Thyroid gland (tissue), 4 donors: ENCODE results near the gene APOBEC2.

Experiments
- POLR2A ChIP-seq, 2 donors: fragments of 450-650 bp; IDR thresholded peaks; one replicate each; pipeline ENCODE4 v1.6.1; 2017; ENCODE audit warnings: antibody characterized with exemption in 2 of 2, mild to moderate bottlenecking in 2 of 2, moderate library complexity in 1 of 2
- TF ChIP-seq, protein P1 (sequence below), 6 experiments: fragments of 200-600 bp in 3 of 6; fragments of 450-650 bp in 3 of 6; sonication (generic) in 3 of 6; IDR thresholded peaks; one replicate each; pipeline ENCODE4 v1.5.1; 2016 to 2019; ENCODE audit warnings: antibody characterized with exemption in 6 of 6, mild to moderate bottlenecking in 2 of 6, inconsistent platforms in 1 of 6, moderate library complexity in 1 of 6

DNA sequence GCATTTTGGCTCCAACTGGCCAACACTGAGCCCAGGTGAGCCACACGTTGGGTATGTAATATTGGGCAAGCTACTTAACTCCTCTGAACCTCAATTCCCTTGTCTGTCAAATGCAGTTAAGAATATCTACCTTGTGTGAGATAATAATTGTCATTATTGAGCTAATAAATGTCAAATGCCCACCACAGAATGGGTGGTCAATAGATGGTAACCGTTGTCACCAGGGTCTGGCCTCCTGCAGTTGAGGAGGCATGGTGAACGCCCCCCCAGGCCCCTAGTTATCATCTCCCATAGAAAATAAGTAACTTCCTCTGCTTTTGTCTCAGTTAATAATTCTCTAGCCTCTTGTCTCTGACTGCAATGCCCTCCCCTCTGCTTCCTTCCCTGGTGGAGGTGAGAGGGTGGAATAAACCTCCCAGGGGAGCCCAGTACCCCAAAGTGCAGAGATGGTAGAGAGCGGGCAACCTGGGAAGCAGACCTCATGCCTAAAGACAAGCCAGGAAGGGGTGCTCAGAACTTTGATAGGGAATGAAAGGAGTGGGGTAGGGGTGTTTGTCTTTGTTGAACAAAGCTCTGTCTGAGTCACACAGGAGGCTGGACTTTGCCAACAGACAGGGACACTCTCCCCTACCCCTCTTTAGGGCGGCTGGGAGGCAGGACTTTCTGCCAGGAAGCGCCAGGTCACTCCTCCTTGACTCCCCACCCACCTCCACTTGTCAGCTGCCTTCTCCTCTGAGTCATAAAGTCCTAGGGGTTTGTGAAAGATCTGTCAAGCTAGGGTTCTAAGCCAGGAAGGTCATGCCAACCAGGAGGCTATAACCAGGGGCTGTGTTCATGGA lies 12.7 kb upstream of the APOBEC2 start:
- TF ChIP-seq, protein P1, sequence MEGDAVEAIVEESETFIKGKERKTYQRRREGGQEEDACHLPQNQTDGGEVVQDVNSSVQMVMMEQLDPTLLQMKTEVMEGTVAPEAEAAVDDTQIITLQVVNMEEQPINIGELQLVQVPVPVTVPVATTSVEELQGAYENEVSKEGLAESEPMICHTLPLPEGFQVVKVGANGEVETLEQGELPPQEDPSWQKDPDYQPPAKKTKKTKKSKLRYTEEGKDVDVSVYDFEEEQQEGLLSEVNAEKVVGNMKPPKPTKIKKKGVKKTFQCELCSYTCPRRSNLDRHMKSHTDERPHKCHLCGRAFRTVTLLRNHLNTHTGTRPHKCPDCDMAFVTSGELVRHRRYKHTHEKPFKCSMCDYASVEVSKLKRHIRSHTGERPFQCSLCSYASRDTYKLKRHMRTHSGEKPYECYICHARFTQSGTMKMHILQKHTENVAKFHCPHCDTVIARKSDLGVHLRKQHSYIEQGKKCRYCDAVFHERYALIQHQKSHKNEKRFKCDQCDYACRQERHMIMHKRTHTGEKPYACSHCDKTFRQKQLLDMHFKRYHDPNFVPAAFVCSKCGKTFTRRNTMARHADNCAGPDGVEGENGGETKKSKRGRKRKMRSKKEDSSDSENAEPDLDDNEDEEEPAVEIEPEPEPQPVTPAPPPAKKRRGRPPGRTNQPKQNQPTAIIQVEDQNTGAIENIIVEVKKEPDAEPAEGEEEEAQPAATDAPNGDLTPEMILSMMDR (IDR thresholded peaks at IDR 0.05): no peak
- TF ChIP-seq POLR2A (IDR thresholded peaks at IDR 0.05): no peak
